ENCODE data around the gene CALM1. TPM values are rescaled to one million over a fixed set of nuclear protein-coding genes. Genes with fewer than 3 reads are reported as not detected.
"Not testable (repeated sequence)": the region's sequence is repeated elsewhere in the genome, so short reads cannot be mapped to it uniquely, and the experiment has no call there.

The CALM1 gene
- polyA plus RNA-seq, 3 donors from 2014 or later = 3,313 to 3,849 (median 3,365) TPM

- Mint-ChIP-seq H3K9me3 (peaks cover 0 to 2% (median 0%) of the 10 kb centered on the region in 6 donors), H3K27ac (no peak overlapping the region), H3K4me1 (peaks cover 11 to 13% of the 10 kb centered on the region in 2 donors), H3K4me3 (no peak overlapping the region), H3K36me3 (peaks cover 4 to 7% (median 5%) of the 10 kb centered on the region in 3 donors), H3K27me3 (ENCODE audit: low read depth in 3 of 3) (peaks cover 19 to 27% (median 21%) of the 10 kb centered on the region in 3 donors)
- DNase-seq = no peak
These were observed 2.9 kb upstream of the CALM1 start for GRCh38 chr14:90393966-90394365.

GRCh38 chr14:90394782-90395181 is 2.0 kb upstream of the CALM1 start:
- not testable (repeated sequence) for H3K4me3 Mint-ChIP-seq, H3K27ac Mint-ChIP-seq
- H3K27me3 Mint-ChIP-seq (ENCODE audit: low read depth in 3 of 3) = peaks cover 19 to 31% (median 21%) of the 10 kb centered on the region in 3 donors

GRCh38 chr14:90397425-90398314 is 841 bp downstream of the CALM1 start:
- Mint-ChIP-seq H3K27me3 (ENCODE audit: low read depth in 3 of 3) (peaks cover 19 to 39% (median 38%) of the 10 kb centered on the region in 3 donors), H3K36me3 (peaks cover 31 to 39% (median 35%) of the 10 kb centered on the region in 3 donors), H3K4me3 (peak overlapping the region; percentile 95 to 99 (median 98)), H3K9me3 (peaks cover 0 to 2% (median 0%) of the 10 kb centered on the region in 6 donors), H3K27ac (peak overlapping the region; percentile 86 to 100 (median 95)), H3K4me1 (peaks cover 48 to 50% of the 10 kb centered on the region in 2 donors)
- peak; percentile 83 to 89 (median 89) for DNase-seq

More at GRCh38 chr14:90394782-90395181, 2.0 kb upstream of the CALM1 start:
- Mint-ChIP-seq H3K4me1 (peaks cover 19 to 21% of the 10 kb centered on the region in 2 donors), H3K36me3 (peaks cover 8 to 12% (median 9%) of the 10 kb centered on the region in 3 donors)
- not testable (repeated sequence) for H3K9me3 Mint-ChIP-seq, DNase-seq

GRCh38 chr14:90398315-90398839 is 1.5 kb downstream of the CALM1 start:
- H3K4me1 Mint-ChIP-seq = peaks cover 55 to 57% of the 10 kb centered on the region in 2 donors
- H3K9me3 Mint-ChIP-seq = peaks cover 0 to 2% (median 0%) of the 10 kb centered on the region in 6 donors
- peaks cover 19 to 39% (median 38%) of the 10 kb centered on the region in 3 donors for H3K27me3 Mint-ChIP-seq (ENCODE audit: low read depth in 3 of 3)
- H3K4me3 Mint-ChIP-seq = peak overlapping the region; percentile 95 to 99 (median 98)
- H3K27ac Mint-ChIP-seq = peak overlapping the region; percentile 96 to 100 (median 99)
- DNase-seq = peak; percentile 72 to 80 (median 78)
- H3K36me3 Mint-ChIP-seq = peaks cover 32 to 45% (median 41%) of the 10 kb centered on the region in 3 donors

DNA sequence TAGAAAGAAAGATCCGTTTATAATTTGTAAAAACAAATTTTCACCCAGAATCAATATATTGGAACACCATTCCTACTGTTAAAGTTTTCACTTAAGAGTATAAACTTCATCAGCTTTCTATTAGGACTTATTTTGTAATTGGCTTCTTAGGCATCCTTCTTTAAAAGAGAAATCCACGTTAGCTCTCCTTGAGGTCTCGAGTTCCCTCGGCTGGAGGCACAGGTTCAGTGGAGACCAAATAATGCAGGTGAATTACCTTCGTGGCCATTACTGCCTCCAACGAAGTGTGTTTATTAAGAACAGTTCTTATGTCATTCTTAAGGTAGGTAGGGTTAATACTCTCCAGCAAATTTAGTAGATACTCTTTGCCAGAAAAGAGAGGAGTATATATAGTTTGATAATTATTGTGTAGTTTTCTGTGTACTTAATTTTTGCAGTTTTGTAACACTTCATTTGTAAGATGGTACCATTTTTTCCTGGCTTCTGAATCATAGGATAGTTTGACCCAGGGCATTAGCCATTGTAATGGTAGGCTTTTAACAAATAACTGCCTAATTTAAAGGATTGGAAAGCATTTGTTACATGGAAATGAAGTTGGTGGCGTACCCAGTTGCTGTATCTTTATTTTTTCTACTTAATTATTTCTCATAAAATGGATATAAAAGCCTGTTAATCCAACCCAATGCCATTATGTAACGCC is 2.2 kb downstream of the CALM1 start:
- peaks cover 61 to 63% of the 10 kb centered on the region in 2 donors for H3K4me1 Mint-ChIP-seq
- H3K9me3 Mint-ChIP-seq = peaks cover 0 to 2% (median 0%) of the 10 kb centered on the region in 6 donors
- peaks cover 19 to 39% (median 39%) of the 10 kb centered on the region in 3 donors for H3K27me3 Mint-ChIP-seq (ENCODE audit: low read depth in 3 of 3)
- peaks cover 32 to 51% (median 47%) of the 10 kb centered on the region in 3 donors for H3K36me3 Mint-ChIP-seq
- DNase-seq = no peak
- H3K27ac Mint-ChIP-seq = peak overlapping the region; percentile 96 to 100 (median 99)
- H3K4me3 Mint-ChIP-seq = peak overlapping the region; percentile 95 to 99 (median 98)

- peaks cover 64 to 71% of the 10 kb centered on the region in 2 donors for H3K4me1 Mint-ChIP-seq
- peaks cover 0 to 2% (median 0%) of the 10 kb centered on the region in 6 donors for H3K9me3 Mint-ChIP-seq
- H3K36me3 Mint-ChIP-seq = peaks cover 34 to 59% (median 55%) of the 10 kb centered on the region in 3 donors
- peaks cover 19 to 41% (median 37%) of the 10 kb centered on the region in 3 donors for H3K27me3 Mint-ChIP-seq (ENCODE audit: low read depth in 3 of 3)
- DNase-seq = peak; percentile 82 to 85 (median 85)
- peak overlapping the region; percentile 96 to 100 (median 99) for H3K27ac Mint-ChIP-seq
- H3K4me3 Mint-ChIP-seq = peak overlapping the region; percentile 95 to 99 (median 98)
These were observed 3.0 kb downstream of the CALM1 start for GRCh38 chr14:90399541-90400444.

DNA sequence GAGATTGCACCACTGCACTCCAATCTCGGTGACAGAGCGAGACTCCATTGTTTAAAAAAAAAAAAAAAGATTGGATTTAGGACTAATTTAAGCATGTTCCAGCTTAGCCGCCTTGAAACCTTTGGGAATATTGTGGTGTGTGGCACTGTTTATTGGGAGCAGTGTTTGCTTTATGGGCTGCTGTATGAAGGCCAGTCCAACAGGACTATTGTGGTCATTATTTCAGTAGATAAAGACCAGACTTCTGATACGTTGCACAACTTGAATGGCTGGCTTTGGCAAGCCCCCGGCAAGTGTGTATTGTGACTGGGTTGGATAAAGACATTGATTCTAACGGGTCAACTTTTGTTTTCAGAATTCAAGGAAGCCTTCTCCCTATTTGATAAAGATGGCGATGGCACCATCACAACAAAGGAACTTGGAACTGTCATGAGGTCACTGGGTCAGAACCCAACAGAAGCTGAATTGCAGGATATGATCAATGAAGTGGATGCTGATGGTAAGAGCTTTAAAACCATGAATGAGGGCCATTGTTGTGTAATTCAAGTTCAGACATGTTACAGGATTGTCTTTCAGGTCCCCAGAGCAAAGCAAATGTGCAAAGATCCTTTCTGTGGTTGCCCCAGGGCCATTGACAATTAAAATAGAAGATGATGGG is 4.2 kb downstream of the CALM1 start:
- Mint-ChIP-seq H3K4me1 (peaks cover 74 to 80% of the 10 kb centered on the region in 2 donors), H3K27ac (peak overlapping the region; percentile 90 to 100 (median 99)), H3K9me3 (peaks cover 0 to 2% (median 0%) of the 10 kb centered on the region in 6 donors), H3K27me3 (ENCODE audit: low read depth in 3 of 3) (peaks cover 20 to 46% (median 35%) of the 10 kb centered on the region in 3 donors), H3K4me3 (peak overlapping the region; percentile 50 to 99 (median 97)), H3K36me3 (peaks cover 45 to 71% (median 67%) of the 10 kb centered on the region in 3 donors)
- no peak for DNase-seq

GRCh38 chr14:90402016-90402415 is 5.2 kb downstream of the CALM1 start:
- Mint-ChIP-seq H3K4me1 (peaks cover 78 to 87% of the 10 kb centered on the region in 2 donors), H3K9me3 (peaks cover 0 to 2% (median 0%) of the 10 kb centered on the region in 6 donors), H3K4me3 (peak overlapping the region; percentile 50 to 97 (median 66)), H3K27me3 (ENCODE audit: low read depth in 3 of 3) (peaks cover 13 to 43% (median 27%) of the 10 kb centered on the region in 3 donors), H3K36me3 (peaks cover 45 to 77% (median 70%) of the 10 kb centered on the region in 3 donors), H3K27ac (peak overlapping the region; percentile 78 to 100 (median 88))
- peak in 2 of 3 donors; percentile 36 to 37 for DNase-seq

- no peak for DNase-seq
- peak overlapping the region in 3 of 5 donors; percentile 30 to 62 (median 57) for H3K4me3 Mint-ChIP-seq
- peaks cover 0 to 2% (median 0%) of the 10 kb centered on the region in 6 donors for H3K9me3 Mint-ChIP-seq
- H3K4me1 Mint-ChIP-seq = peaks cover 78 to 98% of the 10 kb centered on the region in 2 donors
- H3K27me3 Mint-ChIP-seq (ENCODE audit: low read depth in 3 of 3) = peaks cover 10 to 43% (median 24%) of the 10 kb centered on the region in 3 donors
- H3K27ac Mint-ChIP-seq = peak overlapping the region; percentile 52 to 100 (median 74)
- peaks cover 45 to 80% (median 70%) of the 10 kb centered on the region in 3 donors for H3K36me3 Mint-ChIP-seq
These were observed 6.2 kb downstream of the CALM1 start for GRCh38 chr14:90403065-90403464.

- Mint-ChIP-seq H3K27me3 (ENCODE audit: low read depth in 3 of 3) (peaks cover 4 to 37% (median 14%) of the 10 kb centered on the region in 3 donors), H3K9me3 (no peaks in the 10 kb centered on the region), H3K27ac (peak overlapping the region; percentile 16 to 84 (median 68)), H3K4me3 (peak overlapping the region in 1 of 5 donors; percentile 30), H3K36me3 (peaks cover 36 to 66% (median 59%) of the 10 kb centered on the region in 3 donors), H3K4me1 (peaks cover 64 to 93% of the 10 kb centered on the region in 2 donors)
- no peak for DNase-seq
These were observed 8.3 kb downstream of the CALM1 start for GRCh38 chr14:90405101-90405500.

DNA sequence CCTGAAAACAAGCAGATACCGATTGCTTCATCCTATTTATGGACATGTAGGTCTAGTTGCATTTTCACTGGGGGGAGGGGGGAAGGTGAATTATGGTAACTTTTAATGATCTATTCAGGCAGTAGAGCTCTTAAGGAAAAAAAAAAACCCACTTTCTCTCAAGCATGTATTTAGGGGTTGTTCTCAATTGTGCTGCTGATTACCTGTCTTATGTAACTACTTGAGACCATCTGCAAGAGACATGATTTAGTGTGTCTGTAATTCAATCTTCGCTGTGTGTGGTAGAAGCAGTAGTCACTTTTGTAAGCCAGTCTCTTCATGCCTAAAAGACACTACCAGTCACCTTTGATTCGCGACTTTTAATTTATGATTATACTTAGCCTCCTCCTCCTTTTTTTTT is 8.9 kb downstream of the CALM1 start:
- Mint-ChIP-seq H3K4me3 (no peak overlapping the region), H3K36me3 (peaks cover 30 to 60% (median 53%) of the 10 kb centered on the region in 3 donors), H3K9me3 (no peaks in the 10 kb centered on the region), H3K27ac (peak overlapping the region; percentile 16 to 91 (median 84)), H3K4me1 (peaks cover 57 to 92% of the 10 kb centered on the region in 2 donors), H3K27me3 (ENCODE audit: low read depth in 3 of 3) (peaks cover 4 to 30% (median 14%) of the 10 kb centered on the region in 3 donors)
- no peak for DNase-seq

Measured in immature natural killer cell (primary cell).